Fibroblast of peridontal ligament (primary cell): ENCODE measurements around the gene ATP13A3.

Source experiments
- DNase-seq: peaks from one replicate; pipeline ENCODE4 v3.0.0-alpha.2; 2010; ENCODE audit errors: extremely low read depth

The ATP13A3 gene

DNA sequence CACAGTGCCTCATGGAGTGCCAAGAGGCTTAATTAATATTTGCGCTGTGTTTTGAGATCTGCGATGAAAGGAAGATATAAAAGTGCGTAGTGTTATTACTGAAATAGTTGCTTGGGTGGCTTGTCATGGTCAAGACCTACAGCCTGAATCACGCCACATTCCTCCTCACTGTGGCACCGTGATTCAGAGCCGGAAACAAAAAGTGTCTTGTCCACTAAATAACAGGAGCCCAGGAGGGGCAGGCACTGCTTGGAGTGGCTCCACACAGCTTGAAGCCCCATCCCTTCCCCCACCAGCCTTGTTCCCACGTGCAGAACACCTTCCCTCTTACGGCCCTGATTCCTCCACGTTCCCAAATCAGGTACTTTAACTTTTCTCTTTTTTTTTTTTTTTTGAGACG, 116.0 kb downstream of the ATP13A3 start:
- no peak for DNase-seq

DNA sequence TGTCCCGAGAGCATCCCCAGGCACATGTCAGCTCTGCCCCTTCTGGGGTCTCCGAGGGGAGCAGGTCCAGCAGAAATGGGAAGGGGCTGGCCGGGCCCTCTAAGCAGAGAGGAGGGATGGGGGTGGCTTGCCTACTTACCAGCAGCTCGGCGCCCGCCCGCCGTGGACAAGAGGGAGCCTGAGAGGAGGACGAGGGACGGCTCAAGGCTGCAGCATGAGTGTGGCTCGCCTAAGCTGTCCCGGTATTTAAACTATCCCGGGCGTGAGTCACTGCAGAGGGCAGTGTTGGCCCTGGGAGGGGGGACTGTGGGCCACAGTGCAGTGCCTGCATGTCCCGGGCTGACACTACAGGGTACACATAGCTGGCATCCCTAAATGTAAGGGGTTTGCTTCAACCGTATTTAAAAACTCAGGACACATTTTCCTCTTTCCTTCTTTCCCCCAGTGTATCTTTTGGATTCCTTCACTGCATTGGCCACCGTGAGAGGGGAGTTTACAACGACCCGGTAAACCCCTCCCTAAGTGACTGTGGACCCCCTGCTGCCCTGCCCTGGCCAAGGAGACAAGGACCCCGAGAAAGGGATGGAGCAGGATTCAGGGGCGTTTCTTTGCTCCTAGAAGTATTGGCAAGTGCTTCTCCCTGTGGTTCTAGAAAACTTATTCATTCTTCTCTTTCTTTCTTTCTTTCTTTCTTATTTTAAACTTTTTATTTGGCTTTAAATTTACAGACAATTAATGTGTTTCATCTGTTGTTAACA, 117.1 kb downstream of the ATP13A3 start, which contains the start of gene LRRC15:
Gene LRRC15 (minus strand): TSS at position 222 of the 758 bp plus-strand sequence. CDS start 8,700 bp downstream, outside the sequence.
- DNase-seq, result peak; percentile 42

DNA sequence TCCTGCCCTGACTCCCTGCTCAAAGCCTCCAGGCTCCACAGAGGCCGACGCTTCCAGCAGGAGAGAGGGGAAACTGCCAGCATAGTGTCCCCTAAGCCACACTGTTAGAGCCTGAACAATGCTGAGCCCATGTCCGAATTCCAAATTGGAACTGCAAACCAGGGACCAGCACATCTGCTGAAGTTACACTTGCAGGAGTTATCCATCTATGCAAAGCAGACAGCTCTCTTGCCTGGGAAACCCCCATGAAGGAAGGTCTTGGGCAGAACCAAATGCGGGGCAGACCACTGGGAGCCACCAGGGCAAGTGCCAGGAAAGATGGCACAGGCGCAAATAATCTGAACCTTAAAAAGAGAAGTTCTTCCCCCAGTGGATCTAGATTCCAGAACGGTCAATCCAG, 117.9 kb downstream of the ATP13A3 start:
- DNase-seq, result no peak

DNA sequence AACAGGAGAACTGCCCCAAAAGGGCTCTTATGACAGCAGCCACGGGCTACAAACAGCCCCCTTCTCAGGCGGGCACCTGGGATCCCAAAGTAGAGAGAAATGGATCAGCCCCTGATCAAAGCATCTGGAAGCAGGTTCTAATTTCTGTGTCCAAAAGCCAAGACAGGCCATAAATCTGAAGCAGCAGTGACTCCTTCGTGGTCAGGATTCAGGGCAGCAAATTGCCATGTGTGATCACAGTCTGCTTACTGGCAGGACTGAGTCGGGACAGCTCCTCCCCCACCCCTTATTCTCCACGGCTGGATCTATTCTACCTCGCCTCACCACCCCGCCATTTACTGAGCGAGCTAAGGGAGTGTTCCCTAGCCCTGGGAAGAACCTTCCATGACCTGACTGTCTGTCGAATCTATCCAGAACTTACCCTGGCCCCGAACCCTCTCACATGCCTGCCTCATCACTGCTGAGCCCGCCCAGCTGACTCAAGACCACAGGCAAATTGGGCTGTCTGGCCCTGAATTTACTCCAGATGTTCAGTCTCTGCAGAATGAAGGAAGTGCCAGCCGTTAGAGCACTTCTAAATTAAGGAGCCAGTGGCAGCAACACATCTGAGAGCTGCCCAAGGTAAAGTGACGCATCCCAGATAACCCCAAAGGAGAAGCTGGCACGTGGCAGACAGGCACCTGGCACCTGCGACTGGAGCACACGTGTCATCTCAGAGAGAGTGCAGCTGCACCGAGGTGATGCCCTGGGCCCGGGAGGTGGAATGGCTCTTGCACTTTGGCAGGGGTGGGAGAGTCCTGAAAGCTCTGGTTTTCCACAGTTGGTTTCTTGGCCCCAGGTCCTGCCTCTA, 118.6 kb downstream of the ATP13A3 start:
- peak; percentile 90 for DNase-seq

DNA sequence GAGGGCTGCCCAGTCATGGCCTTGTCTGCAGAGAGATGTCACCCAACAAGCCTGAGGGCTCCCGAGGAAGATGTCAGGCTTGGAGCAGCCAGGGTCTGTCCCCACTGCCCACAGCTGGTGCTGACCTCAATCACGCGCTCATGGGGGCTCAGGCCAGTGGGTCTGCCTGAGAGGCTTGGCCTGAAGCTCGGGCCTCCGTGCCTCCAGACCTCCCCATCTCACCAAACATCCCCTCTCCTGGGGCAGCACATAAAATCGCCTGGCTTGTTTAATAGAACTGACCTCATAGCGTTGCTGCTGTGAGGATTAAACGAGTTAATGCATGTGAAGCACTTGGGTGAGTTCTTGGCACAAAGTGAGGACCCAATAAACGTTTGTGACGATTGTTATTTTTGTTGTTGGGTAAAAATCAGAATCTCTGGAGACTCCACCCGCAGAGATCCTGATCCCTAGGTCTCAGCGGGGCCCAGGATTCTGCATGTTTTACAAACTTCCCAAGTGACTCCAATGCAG, 120.8 kb downstream of the ATP13A3 start:
- DNase-seq, result no peak

DNA sequence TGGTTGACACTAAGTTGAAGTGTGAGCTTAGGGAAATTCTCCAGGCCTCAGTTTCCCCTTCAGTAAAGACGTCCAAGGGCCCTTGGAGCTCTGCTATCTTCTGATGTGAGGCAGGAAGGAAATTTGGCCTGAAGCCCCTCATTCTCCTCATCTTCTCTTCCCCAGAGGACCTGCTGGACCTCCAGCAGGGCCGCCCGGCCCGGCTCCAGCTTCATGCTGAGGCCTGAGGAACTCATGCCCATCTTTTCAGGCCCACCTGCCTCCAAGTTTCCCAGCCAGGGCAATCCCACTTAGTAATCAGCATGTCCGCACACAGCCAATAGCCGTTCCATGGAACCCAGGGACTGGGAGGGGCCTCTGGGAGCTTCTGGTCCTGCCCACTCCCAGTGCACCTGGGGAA, 121.3 kb downstream of the ATP13A3 start:
- DNase-seq, result no peak

DNA sequence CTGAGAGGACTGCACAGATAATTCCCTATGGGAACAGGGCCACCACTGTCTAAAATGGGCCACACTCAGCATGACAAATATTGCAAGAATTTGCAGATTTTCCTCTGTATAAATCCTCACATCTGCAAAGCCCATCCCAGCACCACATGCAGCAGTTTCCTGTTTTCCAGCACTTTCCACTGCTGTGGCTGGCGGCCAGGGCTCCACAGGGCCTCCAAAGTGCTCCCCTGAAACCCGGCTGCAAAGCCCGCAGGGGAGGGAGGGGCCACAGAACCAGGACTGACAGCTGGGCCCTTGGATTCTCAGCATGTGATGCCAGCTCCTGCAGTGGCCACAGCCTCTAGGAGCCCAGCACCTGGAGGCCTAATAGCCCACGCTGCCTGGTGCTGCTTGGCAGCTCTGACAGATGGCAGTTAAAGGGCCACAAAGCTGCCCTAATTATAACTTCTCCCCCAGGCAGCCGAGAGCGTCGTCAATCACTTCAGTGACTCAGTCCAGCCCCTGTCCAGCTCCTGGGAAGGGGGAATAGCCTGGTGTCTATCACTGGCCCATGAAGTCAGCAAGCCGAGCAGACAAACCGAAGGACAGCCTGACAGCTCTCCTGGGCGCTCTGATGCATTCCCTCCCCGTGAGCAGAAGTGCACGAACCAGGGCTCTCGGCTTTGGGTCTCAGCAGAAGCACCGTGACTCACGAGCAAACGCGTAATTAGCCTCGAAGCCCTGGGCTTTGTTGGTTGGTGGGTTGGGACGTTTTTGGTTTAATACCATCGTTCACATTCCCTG, 122.0 kb downstream of the ATP13A3 start:
- DNase-seq, result peak; percentile 60

DNA sequence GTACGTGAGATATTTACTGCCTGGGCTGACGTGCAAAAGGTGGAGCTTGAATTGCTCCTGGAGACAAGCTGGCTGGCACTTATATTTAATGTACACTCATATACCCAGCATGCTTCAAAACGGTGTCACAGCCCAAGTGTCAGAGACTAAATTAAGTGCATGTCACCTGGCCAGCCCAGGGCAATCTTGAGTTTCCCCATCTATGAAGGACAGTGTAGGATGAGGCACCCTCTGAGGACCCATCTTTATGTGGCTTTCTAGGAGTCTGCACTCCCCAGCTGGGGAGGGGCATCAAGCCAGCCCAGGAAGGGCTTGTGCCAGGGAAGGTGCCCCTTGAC, 122.5 kb downstream of the ATP13A3 start:
- no peak for DNase-seq

DNA sequence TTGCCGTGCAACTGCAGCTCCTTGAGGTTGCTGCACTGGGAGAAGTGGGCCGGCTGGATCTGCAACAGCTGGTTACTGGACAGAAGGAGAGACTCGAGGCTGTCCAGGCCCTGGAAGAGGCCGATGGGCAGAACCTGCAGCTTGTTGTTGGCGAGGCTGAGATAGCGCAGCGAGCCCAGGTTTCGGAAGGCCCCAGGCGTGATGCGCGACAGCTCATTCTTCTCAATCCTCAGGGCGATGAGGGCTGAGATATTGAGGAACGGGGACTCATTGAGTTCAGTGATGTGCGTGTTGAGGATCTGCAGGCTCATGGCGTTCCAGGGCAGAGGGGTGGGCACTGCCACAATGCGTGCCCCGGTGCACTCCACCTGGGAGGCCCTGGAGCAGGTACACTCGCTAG, 126.2 kb downstream of the ATP13A3 start:
- DNase-seq, result no peak

DNA sequence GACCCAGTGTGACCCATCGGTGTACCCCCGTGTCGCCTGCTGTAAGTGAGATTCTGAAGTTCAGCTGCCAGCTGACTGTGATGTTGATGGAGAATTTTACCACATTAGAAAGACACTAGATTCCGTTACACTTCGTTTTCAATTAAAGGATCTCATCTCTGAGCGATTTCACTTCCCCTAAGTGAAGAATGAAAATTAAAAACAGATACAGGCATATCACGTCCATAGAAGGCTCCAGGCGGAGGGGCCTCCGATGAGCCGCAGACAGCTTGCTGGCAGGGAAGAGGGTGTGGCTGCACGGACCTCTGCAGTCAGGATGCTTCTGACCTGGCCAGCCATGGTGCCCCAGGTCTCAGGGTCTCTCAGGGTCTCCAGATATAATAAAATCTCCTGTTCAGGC, 129.1 kb downstream of the ATP13A3 start:
- DNase-seq, result no peak

DNA sequence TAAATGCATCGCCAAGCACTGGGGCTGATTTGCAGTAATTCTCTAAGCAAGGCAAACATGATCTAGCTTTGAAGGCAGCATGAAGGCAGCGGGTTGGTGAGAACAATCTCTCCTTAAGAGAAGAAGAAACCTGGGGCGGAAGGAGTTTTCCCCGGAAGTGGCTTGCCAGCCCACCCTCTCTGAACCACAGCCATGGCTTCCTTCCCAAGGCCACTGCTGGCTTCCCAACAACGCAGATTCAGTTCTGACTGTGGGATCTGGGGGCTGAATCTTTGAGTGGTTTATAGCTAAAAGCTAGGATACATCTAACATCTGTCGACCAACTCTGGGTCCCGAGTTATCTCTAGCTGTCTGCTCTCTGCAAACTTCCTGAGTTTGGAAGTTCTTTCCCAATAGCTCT, 131.4 kb downstream of the ATP13A3 start:
- DNase-seq, result no peak

DNA sequence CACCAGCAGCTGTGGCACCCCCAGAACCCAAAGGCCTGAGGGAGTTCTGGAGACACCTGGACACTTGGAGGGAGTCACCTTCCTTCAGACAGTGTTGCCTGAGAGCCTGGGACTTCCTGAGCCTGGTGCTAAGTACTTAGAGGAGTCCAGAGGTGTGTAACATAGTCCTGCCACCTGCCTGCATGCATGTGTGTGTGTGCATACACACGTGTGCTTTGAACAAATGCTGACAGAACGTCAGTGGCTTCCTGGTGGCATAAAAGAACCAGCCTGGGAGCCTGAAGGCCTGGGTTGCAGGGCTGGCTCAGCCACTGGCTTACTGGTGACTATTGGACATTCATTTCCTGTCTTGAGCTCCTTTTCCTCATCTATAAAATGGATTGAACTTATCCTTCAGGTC, 132.5 kb downstream of the ATP13A3 start:
- DNase-seq, result no peak
